GM19238 (cell line): ENCODE measurements around the gene ZNF485.
"Not testable (repeated sequence)": the region's sequence is repeated elsewhere in the genome, so short reads cannot be mapped to it uniquely, and the experiment has no call there.

Source experiments
- DNase-seq: peaks from one replicate; pipeline ENCODE4 v3.0.0; 2011; ENCODE audit warnings: low spot score; ENCODE audit not compliant: insufficient read length

The ZNF485 gene

GRCh38 chr10:43606323-43607198 lies at the start of gene ZNF485:
Gene ZNF485 (plus strand): TSS chr10:43606438. CDS start chr10:43607051, 613 bp downstream.
- DNase-seq: peak; percentile 75

DNA sequence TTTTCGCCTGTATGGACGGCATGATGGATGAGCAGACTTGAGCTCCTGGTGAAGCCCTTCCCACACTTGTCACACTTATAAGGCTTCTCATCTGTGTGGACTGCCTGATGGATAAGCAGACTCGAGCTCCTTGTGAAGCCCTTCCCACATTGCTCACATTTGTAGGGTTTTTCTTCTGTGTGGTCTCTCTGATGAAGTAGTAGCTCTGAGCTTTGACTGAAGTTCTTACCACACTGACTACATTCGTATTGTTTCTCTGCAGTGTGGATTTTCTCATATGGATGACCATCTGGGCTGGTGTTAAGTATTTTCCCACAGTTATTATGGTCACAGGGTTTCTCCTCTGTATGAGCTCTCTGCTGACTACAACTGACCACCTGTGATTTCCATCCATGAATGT lies 49.0 kb upstream of the ZNF485 start:
- no peak for DNase-seq

GRCh38 chr10:43569681-43570080 lies 36.6 kb upstream of the ZNF485 start:
- DNase-seq: no peak

- no peak for DNase-seq
Observed at GRCh38 chr10:43570971-43571370, 35.3 kb upstream of the ZNF485 start.

DNA sequence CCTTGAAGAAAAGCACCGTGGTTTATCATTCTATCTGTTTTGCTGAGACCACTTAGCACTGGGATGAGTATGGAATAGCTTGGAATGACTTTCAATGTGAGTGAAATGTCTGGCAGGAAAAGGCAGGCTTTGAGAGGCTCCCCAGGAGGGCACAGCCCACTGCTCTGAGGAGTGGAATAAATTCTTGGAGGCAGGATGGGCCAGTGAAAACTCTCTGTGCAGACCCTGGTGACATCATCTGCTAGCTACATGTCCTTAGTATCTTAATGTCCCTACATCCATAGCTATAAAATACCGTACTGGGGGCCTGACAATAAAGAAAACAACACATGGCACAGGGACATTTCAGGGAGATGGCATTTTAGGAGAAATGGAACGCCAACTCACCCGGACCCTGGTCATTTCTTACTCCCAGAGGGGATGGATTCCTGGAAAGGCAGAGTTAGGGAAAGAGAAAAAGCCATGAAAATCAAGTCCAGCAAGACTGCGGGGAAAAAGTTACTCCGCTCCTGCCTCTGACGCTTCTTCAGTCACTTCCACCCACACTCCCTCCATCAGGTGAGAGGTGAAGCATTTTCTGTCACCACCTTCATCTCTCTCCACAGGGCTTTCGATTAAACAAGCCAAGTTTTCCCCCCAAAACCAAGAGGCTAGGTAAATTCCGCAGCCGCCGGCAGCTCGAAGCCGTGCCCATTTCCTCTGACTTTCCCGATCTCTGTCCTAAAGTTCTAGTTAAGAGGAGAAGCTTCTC lies 32.8 kb upstream of the ZNF485 start:
- no peak for DNase-seq

GRCh38 chr10:43574001-43574892 lies 32.0 kb upstream of the ZNF485 start, which contains the start of gene ZNF239:
Gene ZNF239 (minus strand): TSS chr10:43574616. CDS start chr10:43558079, 16,537 bp downstream.
- DNase-seq: peak; percentile 53

DNA sequence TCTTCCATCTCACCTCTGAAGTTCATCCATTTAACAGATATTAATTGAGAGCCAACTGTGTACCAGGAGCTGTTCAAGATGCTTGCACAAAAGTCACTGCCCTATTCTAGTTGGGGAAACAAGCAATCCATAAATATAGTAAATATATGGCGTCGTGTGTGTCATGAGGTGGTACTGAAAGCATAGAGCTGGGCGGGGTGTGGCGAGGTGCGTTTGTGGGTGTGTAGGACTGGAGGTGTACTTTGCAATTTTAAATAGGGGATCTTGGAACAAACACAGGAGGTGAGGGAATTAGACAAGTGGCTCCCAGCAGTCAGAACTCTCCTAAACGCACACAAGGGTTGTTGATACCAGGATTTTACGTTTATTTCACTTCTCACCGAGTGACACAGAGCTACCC lies 31.3 kb upstream of the ZNF485 start:
- no peak for DNase-seq

GRCh38 chr10:43576062-43576461 lies 30.2 kb upstream of the ZNF485 start:
- no peak for DNase-seq

- DNase-seq: no peak
Observed at GRCh38 chr10:43576580-43576979, 29.7 kb upstream of the ZNF485 start.

DNA sequence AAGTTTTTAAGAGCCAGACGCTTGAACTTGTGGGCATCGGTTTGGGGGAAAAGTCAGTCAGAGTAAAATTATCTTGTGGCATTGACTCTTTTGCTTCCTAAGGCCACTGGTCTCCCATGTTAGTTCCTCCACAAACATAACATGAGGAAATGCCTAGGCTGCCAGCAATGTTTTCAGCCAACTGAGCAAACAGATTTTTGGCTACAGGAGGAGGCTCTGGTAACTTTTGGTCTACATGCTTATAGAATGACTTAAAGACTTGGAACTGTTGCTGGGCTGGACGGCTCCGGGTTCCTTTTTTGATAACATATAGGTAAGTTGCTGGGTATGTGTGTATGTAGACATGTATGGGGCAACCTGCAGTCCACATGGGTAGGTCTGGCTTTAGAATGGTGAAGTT lies 22.2 kb upstream of the ZNF485 start:
- DNase-seq: no peak

GRCh38 chr10:43585046-43585445 lies 21.2 kb upstream of the ZNF485 start:
- DNase-seq: no peak

GRCh38 chr10:43585981-43586729 lies 20.1 kb upstream of the ZNF485 start:
- no peak for DNase-seq

DNA sequence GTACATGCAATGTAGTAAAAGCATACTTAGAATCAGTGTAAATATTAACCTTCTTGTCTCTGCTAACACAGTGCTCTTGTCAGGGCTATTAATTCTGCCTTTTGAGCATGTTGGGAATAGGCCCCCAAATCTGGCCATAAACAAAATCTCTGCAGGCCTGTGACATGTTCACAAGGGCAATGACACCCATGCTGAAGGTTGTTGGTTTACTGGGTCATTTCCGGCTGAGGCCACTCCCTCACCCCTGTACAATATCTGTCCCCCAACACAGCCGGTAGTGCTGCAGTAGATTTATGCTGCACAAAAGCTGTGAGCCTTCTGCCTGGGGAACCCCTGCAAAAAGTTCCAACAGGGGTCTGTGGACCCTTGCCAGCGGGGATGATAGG lies 19.5 kb upstream of the ZNF485 start:
- not testable (repeated sequence) for DNase-seq

DNA sequence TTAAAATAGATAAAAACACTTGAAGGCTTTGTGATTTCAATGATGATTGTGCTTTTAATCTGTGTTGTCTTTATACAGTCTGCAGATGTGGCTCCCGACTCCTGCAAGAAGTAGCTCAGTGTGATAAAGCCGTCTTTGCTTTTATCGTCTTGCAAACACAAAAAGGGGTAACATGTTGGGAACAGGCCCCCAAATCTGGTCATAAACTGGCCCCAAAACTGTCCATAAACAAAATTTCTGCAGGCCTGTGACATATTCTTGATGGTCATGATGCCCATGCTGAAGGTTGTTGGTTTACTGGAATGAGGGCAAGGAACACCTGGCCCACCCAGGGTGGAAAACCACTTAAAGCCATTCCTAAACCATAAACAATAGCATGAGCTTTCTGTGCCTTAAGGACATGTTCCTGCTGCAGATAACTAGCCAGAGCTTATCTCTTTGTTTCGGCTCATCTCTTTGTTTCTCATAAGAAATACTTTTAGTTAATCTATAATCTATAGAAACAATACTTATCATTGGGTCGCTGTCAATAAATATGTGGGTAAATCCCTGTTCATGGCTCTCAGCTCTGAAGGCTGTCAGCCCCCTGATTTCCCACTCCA lies 14.8 kb upstream of the ZNF485 start:
- DNase-seq: no peak

DNA sequence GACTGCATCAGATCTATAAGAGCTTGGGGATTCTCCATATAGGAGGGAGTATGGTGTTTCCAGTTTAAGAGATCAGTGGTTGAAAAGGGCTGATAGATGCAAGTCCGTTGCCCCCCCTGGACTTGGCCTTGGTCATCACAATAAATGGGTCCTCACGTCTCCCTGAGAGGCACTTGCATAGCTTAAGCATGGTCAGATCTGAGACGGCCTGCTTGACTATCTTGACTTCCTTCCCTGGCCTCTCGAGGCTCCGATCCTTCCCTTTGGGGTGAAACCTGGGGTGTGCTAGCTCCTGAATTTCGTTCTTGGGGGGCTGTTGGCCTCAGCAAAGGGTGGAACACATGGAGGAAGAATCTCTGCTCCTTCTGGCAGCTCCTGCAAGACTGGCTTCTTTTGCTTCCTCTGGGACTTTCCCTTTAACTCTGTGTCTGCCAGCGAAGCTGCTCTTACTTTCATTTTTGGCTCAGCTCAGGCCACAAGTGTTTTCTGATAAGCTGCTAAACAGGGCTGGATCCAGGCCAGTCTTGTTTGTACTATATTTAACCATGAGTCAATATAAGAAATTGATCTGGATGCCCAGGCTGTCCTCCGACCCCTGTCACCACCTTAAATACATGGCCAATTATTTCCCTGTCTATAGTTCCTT lies 11.2 kb upstream of the ZNF485 start:
- DNase-seq: peak; percentile 47

- no peak for DNase-seq
Observed at GRCh38 chr10:43595739-43596298, 10.4 kb upstream of the ZNF485 start.

DNA sequence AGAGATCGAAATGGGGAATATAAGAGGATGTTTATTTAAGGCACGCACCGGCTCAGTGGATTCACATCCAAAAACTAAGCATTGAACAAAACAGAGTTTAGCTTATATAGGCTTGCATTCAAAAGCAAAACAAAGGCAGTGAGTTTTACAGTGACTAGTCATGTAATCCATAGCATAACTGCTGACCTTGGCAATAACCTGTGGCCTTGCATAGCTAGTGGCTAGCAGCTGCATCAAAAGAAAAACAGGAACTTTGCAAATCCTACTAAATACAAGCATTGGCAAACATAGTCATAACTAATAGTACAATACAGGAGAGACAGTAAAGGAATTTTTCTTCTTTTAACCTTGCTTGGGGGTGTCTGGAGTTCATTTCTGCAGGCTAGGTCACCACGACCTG lies 9.7 kb upstream of the ZNF485 start:
- DNase-seq: no peak

GRCh38 chr10:43598446-43598845 lies 7.8 kb upstream of the ZNF485 start:
- no peak for DNase-seq

DNA sequence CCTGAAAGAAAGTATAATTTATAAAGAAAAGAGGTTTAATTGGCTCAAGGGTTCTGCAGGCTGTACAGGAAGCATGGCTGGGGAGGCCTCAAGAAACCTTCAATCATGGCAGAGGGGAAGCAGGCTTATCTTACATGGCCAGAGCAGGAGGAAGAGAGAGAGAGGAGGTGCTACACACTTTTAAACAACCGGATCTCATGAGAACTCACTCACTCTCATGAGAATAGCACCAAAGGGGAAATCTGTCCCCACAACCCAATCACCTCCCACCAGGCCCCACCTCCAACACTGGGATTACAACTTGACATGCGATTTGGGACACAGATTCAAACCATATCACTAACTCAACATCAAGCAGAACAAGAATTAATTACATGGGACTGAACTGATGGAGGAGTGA lies 6.9 kb upstream of the ZNF485 start:
- DNase-seq: no peak
